Suprapubic skin (tissue), 4 donors: Measurements from ENCODE around the gene RFPL3. TPM values are rescaled to one million over a fixed set of nuclear protein-coding genes. Genes with fewer than 3 reads are reported as not detected.
"Not testable (repeated sequence)": the region's sequence is repeated elsewhere in the genome, so short reads cannot be mapped to it uniquely, and the experiment has no call there.

Experiments
- DNase-seq, 2 donors: peaks; one replicate each; pipeline ENCODE4 v3.0.0-alpha.2; 2019; ENCODE audit warnings: low spot score in 2 of 2
- H3K27ac ChIP-seq: fragments of 200-600 bp; sonication (generic); one replicate; pipeline ENCODE4 v1.5.1; 2019
- H3K27me3 ChIP-seq: fragments of 200-600 bp; sonication (generic); one replicate; pipeline ENCODE4 v1.5.1; 2019
- H3K36me3 ChIP-seq: fragments of 200-600 bp; sonication (generic); one replicate; pipeline ENCODE4 v1.5.1; 2019
- H3K4me1 ChIP-seq: fragments of 200-600 bp; sonication (generic); one replicate; pipeline ENCODE4 v1.5.1; 2019
- H3K4me3 ChIP-seq: fragments of 200-600 bp; sonication (generic); one replicate; pipeline ENCODE4 v1.5.1; 2019; ENCODE audit warnings: mild to moderate bottlenecking
- H3K9me3 ChIP-seq: fragments of 200-600 bp; sonication (generic); one replicate; pipeline ENCODE4 v1.5.1; 2019
- EP300 ChIP-seq: sonication (generic); formaldehyde crosslinking; IDR thresholded peaks from one replicate; pipeline ENCODE4 v1.6.1; 2017; ENCODE audit warnings: antibody characterized with exemption
- POLR2A ChIP-seq, 2 donors: fragments of 450-650 bp; IDR thresholded peaks; one replicate each; pipeline ENCODE4 v1.6.1; 2017; ENCODE audit warnings: antibody characterized with exemption in 2 of 2, mild to moderate bottlenecking in 2 of 2, moderate library complexity in 2 of 2
- POLR2AphosphoS5 ChIP-seq, 3 donors: sonication (generic); formaldehyde crosslinking; IDR thresholded peaks; one replicate each; pipeline ENCODE4 v1.6.1; 2017; ENCODE audit warnings: antibody characterized with exemption in 3 of 3
- WGBS: methylation state at CpG from one replicate; pipeline ENCODE4 v1.1.5; 2018; 5-methylcytosine and 5-hydroxymethylcytosine counted together
- total RNA-seq, 4 donors: library from RNA; depleted of rRNA; stranded (reverse); fragments of >200 nt; gene quantifications; one replicate each; pipeline ENCODE4 v1.1.0, GENCODE V29; 2016
- TF ChIP-seq, protein P1 (sequence below), 2 donors: fragments of 200-600 bp in 1 of 2; fragments of 450-650 bp in 1 of 2; sonication (generic) in 1 of 2; IDR thresholded peaks; one replicate each; pipeline ENCODE4 v1.5.1; 2016 to 2019; ENCODE audit warnings: antibody characterized with exemption in 2 of 2, mild to moderate bottlenecking in 1 of 2, moderate library complexity in 1 of 2

Gene RFPL3
- total RNA-seq, 4 donors from 2014 or later = not detected

DNA sequence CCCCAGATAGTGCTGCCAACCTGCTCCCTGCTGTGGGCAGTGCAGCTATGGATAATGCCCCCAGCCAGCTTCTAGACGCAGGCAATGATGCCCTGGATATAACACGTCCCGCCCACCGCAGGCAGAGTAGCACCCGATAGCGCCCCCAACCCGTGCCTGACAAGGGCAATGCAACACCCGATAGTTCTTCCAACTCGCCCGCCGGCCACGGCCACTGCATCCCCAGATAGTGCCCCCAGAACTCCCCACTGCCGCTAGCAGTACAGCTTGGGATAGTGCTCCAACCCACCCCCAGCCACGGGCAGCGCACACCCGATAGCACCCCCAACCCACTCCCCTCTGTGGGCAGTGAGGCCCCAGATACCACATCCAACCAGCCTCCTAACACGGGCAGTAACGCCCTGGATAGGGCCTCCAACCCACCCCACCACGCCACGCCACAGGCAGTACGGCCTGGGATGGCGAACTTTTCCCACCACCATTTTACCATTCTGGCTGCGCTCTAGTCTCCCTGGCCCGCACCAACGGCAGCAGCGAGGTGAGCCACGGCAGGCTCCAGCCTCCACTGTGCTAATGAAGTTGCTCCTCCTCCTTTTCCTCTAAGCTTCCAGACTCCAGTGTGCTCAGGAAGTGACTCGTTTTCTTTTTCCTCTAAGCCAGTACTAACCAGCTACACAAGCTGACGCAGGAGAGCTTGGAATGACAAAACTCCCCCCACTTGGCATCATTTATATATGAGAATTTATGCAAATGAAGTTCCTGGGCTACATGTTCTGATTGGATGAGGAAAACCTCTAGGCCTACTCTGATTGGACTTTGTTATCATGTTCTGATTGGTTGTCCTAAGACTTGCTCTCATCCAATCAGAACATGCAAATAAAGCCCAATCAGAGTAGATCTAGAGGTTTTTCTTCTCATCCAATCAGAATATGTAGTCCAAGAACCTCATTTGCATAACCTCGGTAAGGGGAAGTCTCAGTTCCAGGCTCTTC, 3.0 kb upstream of the RFPL3 start:
- TF ChIP-seq EP300 (no peak), POLR2A (IDR thresholded peaks at IDR 0.05) (no peak)
- TF ChIP-seq, protein P1, sequence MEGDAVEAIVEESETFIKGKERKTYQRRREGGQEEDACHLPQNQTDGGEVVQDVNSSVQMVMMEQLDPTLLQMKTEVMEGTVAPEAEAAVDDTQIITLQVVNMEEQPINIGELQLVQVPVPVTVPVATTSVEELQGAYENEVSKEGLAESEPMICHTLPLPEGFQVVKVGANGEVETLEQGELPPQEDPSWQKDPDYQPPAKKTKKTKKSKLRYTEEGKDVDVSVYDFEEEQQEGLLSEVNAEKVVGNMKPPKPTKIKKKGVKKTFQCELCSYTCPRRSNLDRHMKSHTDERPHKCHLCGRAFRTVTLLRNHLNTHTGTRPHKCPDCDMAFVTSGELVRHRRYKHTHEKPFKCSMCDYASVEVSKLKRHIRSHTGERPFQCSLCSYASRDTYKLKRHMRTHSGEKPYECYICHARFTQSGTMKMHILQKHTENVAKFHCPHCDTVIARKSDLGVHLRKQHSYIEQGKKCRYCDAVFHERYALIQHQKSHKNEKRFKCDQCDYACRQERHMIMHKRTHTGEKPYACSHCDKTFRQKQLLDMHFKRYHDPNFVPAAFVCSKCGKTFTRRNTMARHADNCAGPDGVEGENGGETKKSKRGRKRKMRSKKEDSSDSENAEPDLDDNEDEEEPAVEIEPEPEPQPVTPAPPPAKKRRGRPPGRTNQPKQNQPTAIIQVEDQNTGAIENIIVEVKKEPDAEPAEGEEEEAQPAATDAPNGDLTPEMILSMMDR (IDR thresholded peaks at IDR 0.05) = no peak
- Histone ChIP-seq H3K36me3 (no peaks in the 10 kb centered on the region), H3K4me3 (peak overlapping the region; percentile 26), H3K27ac (no peak overlapping the region), H3K27me3 (no peaks in the 10 kb centered on the region), H3K4me1 (no peaks in the 10 kb centered on the region), H3K9me3 (no peaks in the 10 kb centered on the region)
- WGBS = 78% methylated on average over 22 of the region's 30 CpGs
- no peak for DNase-seq

DNA sequence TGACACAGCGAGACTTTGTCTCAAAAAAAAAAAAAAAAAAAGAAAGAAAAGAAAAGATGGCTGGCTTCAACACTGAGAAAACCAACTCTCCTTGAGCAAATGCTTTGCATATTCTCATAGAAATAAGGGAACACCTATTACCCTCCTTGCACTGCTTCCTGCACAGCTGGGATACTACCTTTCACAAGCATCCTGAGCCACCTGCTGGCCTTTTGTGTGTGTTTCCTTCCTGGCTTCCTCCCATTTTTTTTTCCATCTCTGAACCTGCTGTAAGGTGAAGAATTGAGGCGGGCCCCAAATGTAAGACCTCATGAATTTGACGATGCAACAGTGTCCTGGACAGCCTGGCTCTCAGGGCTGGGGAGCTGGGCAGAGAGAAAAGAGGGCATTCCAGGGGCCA, 1.9 kb upstream of the RFPL3 start:
- TF ChIP-seq POLR2A (IDR thresholded peaks at IDR 0.05) (no peak), EP300 (no peak), POLR2AphosphoS5 (IDR thresholded peaks at IDR 0.05) (no peak)
- TF ChIP-seq, protein P1 (IDR thresholded peaks at IDR 0.05) = no peak
- 68% methylated on average over 3 of the region's 3 CpGs for WGBS
- DNase-seq = no peak

DNA sequence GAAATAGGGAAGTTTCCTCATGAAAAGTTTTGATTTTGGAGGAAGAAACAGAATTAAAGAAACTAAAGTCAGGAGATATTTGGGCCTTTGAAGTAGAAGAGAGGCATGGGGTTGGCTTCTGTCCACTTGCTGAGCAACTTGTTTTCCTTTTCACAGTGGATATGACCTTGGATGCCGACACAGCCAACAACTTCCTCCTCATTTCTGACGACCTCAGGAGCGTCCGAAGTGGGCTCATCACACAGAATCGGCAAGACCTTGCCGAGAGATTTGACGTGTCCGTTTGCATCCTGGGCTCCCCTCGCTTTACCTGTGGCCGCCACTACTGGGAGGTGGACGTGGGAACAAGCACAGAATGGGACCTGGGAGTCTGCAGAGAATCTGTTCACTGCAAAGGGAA, 2.4 kb downstream of the RFPL3 start:
- H3K4me3 ChIP-seq, DNase-seq, H3K9me3 ChIP-seq, H3K4me1 ChIP-seq, H3K27me3 ChIP-seq, H3K36me3 ChIP-seq, H3K27ac ChIP-seq: not testable (repeated sequence)
- WGBS = 82% methylated on average over 11 of the region's 11 CpGs

More for the DNA sequence above, 1.9 kb upstream of the RFPL3 start:
- H3K4me3 ChIP-seq = no peak overlapping the region
- no peaks in the 10 kb centered on the region for H3K27me3 ChIP-seq
- H3K9me3 ChIP-seq = no peaks in the 10 kb centered on the region
- H3K27ac ChIP-seq = no peak overlapping the region
- H3K36me3 ChIP-seq = no peaks in the 10 kb centered on the region
- H3K4me1 ChIP-seq = no peaks in the 10 kb centered on the region

DNA sequence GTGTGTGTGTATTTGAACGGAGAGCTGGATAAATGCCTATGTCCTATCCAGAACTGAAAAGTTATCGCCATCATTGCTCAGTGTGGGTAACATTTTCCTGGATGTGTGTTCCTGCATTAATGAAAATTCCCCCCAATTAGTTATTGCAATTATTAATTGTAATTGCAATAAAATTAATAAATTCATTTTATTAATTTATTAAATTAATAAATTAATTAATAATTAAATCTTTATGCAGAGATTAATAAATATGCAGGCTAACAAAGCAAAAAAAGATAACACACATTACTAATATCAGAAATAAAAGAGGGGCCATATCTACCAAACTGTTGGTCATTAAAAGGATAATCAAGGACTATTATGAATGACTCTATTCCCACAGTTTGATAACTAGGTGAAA, 3.6 kb downstream of the RFPL3 start:
- Histone ChIP-seq H3K4me3 (no peak overlapping the region), H3K27me3 (no peaks in the 10 kb centered on the region), H3K9me3 (no peaks in the 10 kb centered on the region), H3K27ac (no peak overlapping the region), H3K36me3 (no peaks in the 10 kb centered on the region), H3K4me1 (no peaks in the 10 kb centered on the region)
- TF ChIP-seq POLR2A (IDR thresholded peaks at IDR 0.05) = no peak
- no peak for TF ChIP-seq EP300
- TF ChIP-seq POLR2AphosphoS5 (IDR thresholded peaks at IDR 0.05) = no peak
- TF ChIP-seq, protein P1 (IDR thresholded peaks at IDR 0.05) = no peak
- DNase-seq = no peak
- 89% methylated on average over 2 of the region's 2 CpGs for WGBS

DNA sequence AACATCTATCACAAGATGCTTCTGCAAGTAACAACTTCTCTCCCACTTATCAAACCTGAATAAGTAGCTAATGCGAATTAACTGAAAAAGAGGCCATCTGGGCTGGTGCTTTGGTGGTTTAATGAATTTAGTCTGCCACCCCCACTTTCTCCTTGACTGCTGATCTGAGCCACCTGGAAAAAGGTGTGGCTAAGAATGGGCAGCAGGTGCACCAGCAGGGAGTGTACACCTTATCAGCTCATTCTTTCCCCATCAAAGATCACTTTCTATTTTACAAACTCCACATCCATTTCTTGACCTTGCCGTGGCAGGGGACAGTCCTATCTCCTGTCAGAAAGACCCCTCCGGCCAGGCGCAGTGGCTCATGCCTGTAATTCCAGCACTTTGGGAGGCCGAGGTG, 6.5 kb downstream of the RFPL3 start:
- H3K4me3 ChIP-seq = no peak overlapping the region
- TF ChIP-seq POLR2A (IDR thresholded peaks at IDR 0.05) (no peak), EP300 (no peak), POLR2AphosphoS5 (IDR thresholded peaks at IDR 0.05) (no peak)
- TF ChIP-seq, protein P1 (IDR thresholded peaks at IDR 0.05) = no peak
- no peak overlapping the region for H3K27ac ChIP-seq
- no peaks in the 10 kb centered on the region for H3K4me1 ChIP-seq
- 86% methylated on average over 5 of the region's 5 CpGs for WGBS
- DNase-seq = no peak
- H3K9me3 ChIP-seq = no peaks in the 10 kb centered on the region
- H3K36me3 ChIP-seq = no peaks in the 10 kb centered on the region
- H3K27me3 ChIP-seq = no peaks in the 10 kb centered on the region
